Lower leg skin (tissue), 3 donors: ENCODE data around the gene DOCK1.

Experiments
- POLR2A ChIP-seq, 2 donors: fragments of 450-650 bp; IDR thresholded peaks; one replicate each; pipeline ENCODE4 v1.6.1; 2016 to 2017; ENCODE audit warnings: antibody characterized with exemption in 2 of 2, mild to moderate bottlenecking in 1 of 2, moderate library complexity in 1 of 2
- TF ChIP-seq, protein P1 (sequence below), 3 donors: fragments of 450-650 bp; IDR thresholded peaks; one replicate each; pipeline ENCODE4 v1.5.1; 2016; ENCODE audit warnings: antibody characterized with exemption in 3 of 3, mild to moderate bottlenecking in 3 of 3, moderate library complexity in 2 of 3

DNA sequence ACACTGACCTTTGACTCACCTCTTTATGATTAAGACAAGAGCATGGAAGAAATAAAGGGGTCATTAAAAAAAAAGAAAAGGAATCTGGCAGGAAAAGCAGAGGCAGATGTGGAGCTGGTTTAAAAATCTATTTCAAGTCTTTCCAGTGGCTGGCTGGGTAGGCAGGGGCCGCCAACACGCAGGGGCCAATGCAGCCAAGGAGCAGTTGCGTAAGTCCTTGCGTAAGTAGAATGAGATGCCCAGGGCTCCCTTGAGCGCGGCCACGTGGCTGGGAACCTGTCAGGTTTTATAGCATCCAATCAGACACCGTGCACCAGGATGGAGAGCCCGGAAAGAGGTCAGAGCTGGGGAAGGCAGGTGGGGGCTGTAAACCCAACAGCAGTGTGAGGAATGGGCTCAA is 414.9 kb downstream of the DOCK1 start:
- TF ChIP-seq, protein P1, sequence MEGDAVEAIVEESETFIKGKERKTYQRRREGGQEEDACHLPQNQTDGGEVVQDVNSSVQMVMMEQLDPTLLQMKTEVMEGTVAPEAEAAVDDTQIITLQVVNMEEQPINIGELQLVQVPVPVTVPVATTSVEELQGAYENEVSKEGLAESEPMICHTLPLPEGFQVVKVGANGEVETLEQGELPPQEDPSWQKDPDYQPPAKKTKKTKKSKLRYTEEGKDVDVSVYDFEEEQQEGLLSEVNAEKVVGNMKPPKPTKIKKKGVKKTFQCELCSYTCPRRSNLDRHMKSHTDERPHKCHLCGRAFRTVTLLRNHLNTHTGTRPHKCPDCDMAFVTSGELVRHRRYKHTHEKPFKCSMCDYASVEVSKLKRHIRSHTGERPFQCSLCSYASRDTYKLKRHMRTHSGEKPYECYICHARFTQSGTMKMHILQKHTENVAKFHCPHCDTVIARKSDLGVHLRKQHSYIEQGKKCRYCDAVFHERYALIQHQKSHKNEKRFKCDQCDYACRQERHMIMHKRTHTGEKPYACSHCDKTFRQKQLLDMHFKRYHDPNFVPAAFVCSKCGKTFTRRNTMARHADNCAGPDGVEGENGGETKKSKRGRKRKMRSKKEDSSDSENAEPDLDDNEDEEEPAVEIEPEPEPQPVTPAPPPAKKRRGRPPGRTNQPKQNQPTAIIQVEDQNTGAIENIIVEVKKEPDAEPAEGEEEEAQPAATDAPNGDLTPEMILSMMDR (IDR thresholded peaks at IDR 0.05): no peak
- no peak for TF ChIP-seq POLR2A (IDR thresholded peaks at IDR 0.05)
